Liver (tissue), 3 donors: ENCODE results near the gene AHRR.

Experiments used
- RAD21 ChIP-seq, 2 donors: IDR thresholded peaks; 2 replicates each; pipeline ENCODE4 v1.6.1; 2016; ENCODE audit warnings: antibody characterized with exemption in 2 of 2, mild to moderate bottlenecking in 2 of 2
- TF ChIP-seq, protein P1 (sequence below): fragments of 150-350 bp; IDR thresholded peaks from 2 replicates; pipeline ENCODE4 v1.5.1; 2017; ENCODE audit warnings: improper control_type of control experiment, low read depth, low read length; ENCODE audit not compliant: missing input control
- TF ChIP-seq, protein P2 (sequence below): IDR thresholded peaks from 2 replicates; pipeline ENCODE4 v1.6.1; 2016; ENCODE audit warnings: antibody characterized with exemption, mild to moderate bottlenecking
- TF ChIP-seq, protein P3 (sequence below): IDR thresholded peaks from 2 replicates; pipeline ENCODE4 v1.6.1; 2016; ENCODE audit warnings: antibody characterized with exemption
- TF ChIP-seq, protein P4 (sequence below): IDR thresholded peaks from 2 replicates; pipeline ENCODE4 v1.6.1; 2016; ENCODE audit warnings: antibody characterized with exemption
- donor health status: healthy.
- donor health status: healthy.

DNA sequence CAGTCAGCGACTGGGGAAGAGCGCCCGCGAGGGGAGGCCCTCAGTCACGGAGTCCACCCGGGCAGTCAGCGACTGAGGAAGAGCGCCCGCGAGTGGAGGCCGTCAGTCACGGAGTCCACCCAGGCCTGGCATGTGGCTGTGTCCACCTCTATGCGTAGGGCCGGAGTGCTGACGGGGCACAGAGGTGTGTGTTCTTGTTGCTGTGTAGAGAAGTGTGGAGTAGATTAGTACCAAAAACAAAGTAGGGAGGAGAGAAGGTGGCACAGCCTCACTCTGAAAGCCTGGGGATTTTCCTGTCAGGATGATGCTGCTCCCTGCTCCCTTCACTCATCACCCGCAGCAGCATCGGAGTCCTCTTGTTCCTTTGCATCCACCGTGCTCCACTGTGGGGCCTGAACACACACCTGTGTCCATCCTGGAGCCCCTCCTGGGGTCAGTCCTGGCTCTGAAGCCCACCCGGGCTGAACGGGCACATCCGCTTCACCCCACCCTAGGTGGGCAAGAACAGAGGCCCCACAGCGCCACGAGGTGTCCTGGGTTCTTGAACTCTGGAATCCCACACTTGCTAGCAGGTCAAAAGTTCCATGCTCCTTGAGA, 37.9 kb downstream of the AHRR start:
- TF ChIP-seq, protein P1, sequence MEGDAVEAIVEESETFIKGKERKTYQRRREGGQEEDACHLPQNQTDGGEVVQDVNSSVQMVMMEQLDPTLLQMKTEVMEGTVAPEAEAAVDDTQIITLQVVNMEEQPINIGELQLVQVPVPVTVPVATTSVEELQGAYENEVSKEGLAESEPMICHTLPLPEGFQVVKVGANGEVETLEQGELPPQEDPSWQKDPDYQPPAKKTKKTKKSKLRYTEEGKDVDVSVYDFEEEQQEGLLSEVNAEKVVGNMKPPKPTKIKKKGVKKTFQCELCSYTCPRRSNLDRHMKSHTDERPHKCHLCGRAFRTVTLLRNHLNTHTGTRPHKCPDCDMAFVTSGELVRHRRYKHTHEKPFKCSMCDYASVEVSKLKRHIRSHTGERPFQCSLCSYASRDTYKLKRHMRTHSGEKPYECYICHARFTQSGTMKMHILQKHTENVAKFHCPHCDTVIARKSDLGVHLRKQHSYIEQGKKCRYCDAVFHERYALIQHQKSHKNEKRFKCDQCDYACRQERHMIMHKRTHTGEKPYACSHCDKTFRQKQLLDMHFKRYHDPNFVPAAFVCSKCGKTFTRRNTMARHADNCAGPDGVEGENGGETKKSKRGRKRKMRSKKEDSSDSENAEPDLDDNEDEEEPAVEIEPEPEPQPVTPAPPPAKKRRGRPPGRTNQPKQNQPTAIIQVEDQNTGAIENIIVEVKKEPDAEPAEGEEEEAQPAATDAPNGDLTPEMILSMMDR, result no peak
- TF ChIP-seq, protein P2, sequence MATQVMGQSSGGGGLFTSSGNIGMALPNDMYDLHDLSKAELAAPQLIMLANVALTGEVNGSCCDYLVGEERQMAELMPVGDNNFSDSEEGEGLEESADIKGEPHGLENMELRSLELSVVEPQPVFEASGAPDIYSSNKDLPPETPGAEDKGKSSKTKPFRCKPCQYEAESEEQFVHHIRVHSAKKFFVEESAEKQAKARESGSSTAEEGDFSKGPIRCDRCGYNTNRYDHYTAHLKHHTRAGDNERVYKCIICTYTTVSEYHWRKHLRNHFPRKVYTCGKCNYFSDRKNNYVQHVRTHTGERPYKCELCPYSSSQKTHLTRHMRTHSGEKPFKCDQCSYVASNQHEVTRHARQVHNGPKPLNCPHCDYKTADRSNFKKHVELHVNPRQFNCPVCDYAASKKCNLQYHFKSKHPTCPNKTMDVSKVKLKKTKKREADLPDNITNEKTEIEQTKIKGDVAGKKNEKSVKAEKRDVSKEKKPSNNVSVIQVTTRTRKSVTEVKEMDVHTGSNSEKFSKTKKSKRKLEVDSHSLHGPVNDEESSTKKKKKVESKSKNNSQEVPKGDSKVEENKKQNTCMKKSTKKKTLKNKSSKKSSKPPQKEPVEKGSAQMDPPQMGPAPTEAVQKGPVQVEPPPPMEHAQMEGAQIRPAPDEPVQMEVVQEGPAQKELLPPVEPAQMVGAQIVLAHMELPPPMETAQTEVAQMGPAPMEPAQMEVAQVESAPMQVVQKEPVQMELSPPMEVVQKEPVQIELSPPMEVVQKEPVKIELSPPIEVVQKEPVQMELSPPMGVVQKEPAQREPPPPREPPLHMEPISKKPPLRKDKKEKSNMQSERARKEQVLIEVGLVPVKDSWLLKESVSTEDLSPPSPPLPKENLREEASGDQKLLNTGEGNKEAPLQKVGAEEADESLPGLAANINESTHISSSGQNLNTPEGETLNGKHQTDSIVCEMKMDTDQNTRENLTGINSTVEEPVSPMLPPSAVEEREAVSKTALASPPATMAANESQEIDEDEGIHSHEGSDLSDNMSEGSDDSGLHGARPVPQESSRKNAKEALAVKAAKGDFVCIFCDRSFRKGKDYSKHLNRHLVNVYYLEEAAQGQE, result no peak
- no peak for TF ChIP-seq RAD21 (IDR thresholded peaks at IDR 0.05)
- TF ChIP-seq, protein P3, sequence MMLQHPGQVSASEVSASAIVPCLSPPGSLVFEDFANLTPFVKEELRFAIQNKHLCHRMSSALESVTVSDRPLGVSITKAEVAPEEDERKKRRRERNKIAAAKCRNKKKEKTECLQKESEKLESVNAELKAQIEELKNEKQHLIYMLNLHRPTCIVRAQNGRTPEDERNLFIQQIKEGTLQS, result no peak
- TF ChIP-seq, protein P4, sequence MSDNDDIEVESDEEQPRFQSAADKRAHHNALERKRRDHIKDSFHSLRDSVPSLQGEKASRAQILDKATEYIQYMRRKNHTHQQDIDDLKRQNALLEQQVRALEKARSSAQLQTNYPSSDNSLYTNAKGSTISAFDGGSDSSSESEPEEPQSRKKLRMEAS, result no peak
